ENCODE data around the gene GPAM.
"Not testable (repeated sequence)": the region's sequence is repeated elsewhere in the genome, so short reads cannot be mapped to it uniquely, and the experiment has no call there.

GPAM gene

DNA sequence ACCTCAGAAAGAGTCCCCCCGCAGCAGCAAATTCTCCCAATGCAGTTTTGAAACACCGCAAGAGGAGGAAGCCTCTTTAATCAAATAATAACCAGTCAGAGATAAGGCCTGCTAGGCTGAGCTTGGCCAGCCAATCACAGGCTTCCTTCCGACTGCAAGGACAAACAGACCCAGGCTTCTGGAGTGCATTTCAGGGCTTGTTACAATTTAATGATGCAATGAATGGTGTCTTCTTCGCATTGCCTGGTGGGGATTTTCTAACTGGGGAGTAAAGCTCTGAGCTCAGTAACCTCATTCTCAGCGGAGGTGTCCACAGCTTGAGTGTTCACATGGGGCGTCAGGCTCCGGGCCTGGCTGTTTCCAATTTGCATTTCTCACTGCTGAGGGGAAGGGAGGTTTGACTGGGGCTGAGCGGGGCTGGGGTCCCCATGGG, 31.8 kb upstream of the GPAM start:
- no peak for DNase-seq (ENCODE audit: low spot score)

GRCh38 chr10:112214298-112214926, 30.8 kb upstream of the GPAM start:
- no peak for DNase-seq (ENCODE audit: low spot score)

DNA sequence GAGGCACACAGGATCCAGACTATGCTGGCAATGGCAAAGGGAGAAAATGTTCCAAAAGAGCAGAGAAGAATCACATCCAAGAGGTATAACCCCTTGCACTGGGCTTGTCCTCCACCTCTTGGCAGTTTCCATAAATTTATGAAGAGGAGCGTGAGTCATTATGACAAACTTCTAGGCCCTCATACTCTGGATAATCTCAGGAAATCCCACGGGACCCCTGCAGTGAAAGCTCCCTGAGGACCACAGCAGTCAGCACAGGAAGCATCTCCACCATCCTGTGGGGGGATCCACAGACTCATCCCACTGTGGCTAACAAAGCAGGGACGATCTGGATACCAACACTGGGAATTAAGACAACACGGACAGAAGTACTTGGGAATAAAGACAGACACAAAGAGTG, 30.3 kb upstream of the GPAM start:
- DNase-seq (ENCODE audit: low spot score): no peak

DNA sequence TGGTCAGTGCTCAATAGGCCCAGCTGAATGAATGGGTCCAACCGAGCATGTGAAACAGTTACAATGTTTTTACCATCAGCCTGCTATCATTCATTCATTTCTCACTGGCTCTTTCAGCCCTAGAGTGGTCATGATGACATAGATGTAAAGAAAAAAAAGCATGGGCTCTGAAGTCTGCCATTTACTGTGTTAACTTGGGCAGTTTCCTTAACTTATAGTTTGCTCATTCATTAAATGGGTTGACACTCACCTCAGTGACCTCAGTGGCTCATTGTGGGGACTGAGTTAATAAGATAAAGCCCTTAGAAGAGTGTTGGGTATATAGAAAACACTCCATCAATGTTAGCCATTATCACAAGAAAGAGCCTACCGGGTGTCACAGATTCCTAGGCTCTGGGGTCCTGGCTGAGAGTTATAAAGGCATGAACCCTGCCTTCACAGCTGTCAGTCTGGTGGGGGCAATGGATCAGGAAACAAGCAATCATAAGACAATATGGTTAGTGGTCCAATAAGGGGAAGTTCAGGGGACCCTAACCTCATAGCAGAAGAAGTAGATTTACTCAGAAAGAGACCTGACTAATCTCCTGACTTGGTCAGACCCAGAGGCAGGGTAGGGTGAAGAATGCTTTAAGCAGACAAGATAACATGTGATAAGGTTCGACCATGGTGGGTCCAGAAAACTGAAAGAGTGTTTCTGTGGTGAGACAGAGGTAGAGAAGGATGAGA, 29.7 kb upstream of the GPAM start:
- DNase-seq (ENCODE audit: low spot score): no peak

- no peak for DNase-seq (ENCODE audit: low spot score)
These were observed 27.1 kb upstream of the GPAM start for GRCh38 chr10:112210666-112211065.

- DNase-seq (ENCODE audit: low spot score): no peak
These were observed 26.1 kb upstream of the GPAM start for GRCh38 chr10:112209684-112210131.

DNA sequence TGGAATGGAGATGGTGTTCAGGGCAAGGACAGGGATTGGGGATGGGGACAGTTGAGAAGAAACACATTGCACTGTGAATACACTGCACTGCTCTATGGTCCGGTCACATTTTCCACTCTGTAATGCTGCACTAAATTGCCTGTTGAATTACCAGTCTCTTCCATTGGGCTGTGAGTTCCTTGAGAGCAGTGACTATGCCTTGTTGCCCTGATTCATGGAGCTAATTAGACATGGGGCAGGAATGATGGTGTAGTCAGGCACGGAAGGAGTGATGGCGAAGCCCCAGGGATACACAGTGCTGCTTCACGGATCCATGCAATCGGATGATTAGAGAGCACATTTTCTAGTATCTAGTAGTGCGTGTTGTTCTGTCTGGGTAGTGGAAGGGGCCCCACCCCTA, 25.4 kb upstream of the GPAM start:
- no peak for DNase-seq (ENCODE audit: low spot score)

- no peak for DNase-seq (ENCODE audit: low spot score)
These were observed 24.7 kb upstream of the GPAM start for GRCh38 chr10:112208292-112208691.

GRCh38 chr10:112203328-112204076, 19.9 kb upstream of the GPAM start:
- no peak for DNase-seq (ENCODE audit: low spot score)

DNA sequence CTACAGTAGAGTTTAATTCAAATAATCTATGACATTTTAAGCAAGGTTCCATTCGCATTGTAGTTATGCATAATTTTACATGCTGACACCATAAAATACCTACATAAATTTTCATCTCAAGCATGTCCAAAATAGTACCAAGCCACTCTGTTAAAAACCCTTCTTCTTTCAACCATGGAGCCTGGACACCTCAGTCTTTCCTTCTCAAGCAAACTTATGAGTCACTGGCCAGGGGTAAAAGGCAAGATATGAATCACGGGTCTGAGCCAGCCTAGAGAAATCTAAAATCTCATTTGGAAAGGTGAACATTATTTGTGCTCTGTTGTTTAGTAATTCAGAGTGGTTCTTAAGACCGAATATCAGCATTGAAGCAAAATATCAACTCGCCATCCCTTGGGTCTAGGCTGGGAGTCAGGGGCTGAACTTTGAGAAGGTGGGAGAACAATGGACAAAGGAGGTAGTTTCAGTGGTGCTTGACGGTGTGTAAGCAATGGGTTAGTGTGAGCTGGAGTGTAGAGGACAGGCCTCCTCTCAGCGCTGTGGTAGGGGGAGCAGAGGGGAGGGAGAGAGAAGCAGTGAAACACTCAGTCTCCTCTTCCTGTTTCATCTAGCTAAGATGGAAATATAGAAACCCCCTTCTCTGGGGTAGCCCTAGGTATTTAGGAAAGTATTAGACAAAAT, 19.1 kb upstream of the GPAM start:
- DNase-seq (ENCODE audit: low spot score): peak; percentile 45

DNA sequence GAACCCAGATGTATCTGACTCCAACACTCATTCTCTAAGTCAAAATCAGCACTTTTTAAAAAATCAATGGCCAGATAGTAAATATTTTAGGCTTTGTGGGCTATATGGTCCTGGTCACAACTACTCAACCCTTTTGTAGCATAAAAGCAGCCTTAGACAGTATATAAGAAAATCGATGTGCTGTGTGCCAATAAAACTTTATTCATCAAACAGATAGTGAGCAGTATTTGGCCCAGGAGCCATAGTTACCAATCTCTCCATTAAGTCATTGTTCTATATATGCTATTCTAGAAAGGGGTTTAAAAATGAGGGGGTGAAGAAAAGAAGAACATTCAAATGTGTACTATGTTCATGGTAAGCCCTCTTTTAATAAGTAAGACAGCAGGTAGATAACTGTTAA, 18.5 kb upstream of the GPAM start:
- DNase-seq (ENCODE audit: low spot score): no peak

DNA sequence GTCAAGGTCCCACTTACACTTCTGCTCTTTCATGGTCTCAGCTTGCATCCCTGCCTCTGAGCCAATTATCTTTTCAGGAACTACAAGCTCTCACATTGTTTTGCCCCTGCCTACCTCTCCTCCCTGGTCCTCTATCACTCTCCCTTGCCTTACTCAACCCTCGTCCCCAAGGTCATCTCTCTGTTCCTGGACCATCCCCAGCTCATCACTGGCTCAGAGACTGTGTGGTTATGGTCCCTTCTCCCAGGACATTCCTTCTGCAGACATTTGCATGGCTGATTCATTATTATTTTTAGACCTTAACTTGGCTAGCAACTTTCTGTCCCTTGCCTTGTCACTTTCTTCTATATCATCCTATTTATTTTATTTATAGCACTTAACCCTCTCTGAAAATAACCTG, 17.8 kb upstream of the GPAM start:
- no peak for DNase-seq (ENCODE audit: low spot score)

DNA sequence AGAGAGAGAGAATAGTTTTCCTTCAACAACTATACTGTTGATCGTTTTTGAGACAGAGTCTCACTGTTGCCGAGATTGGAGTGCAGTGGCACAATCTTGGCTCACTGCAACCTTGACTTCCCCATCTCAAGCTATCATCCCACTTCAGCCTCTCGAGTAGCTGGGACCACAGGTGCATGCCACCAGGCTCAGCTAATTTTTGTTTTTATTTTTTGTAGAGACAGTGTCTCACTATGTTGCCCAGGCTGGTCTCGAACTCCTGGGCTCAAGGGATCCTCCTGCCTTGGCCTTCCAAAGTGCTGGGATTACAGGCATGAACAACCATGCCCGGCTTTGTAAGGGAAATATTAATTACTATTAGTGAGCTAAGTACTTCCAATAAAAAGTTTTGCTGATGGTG, 16.7 kb upstream of the GPAM start:
- DNase-seq (ENCODE audit: low spot score): not testable (repeated sequence)

DNA sequence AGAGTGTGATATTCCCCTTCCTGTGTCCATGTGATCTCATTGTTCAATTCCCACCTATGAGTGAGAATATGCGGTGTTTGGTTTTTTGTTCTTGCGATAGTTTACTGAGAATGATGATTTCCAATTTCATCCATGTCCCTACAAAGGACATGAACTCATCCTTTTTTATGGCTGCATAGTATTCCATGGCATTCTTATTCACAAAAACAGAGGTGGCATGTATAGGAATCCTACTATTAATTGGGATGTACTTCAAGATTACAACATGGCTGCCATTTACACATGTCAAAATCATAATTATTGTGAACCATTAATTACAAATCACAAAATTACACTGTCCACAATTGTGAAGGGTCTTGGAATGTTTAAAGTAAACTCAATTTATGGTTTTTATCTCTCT, 14.1 kb upstream of the GPAM start:
- not testable (repeated sequence) for DNase-seq (ENCODE audit: low spot score)

DNA sequence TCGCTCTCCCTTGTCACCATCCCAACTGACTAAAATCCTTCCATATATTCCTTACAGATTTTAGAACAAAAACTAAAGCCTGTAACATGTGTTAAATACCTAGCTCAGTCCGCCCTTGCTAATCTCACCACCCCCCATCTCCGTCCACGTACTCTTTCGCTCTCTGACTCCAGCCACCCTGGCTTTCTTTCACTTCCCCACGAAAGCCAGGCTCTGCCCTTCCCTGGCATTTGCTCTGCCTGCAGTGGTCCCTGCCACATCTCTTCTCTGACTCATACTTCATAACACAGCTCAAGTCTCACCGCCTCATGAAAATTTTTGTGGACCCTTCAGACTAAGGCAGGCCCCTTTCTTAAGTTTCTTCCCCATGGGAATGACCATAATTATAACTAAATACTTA, 11.7 kb upstream of the GPAM start:
- no peak for DNase-seq (ENCODE audit: low spot score)

DNA sequence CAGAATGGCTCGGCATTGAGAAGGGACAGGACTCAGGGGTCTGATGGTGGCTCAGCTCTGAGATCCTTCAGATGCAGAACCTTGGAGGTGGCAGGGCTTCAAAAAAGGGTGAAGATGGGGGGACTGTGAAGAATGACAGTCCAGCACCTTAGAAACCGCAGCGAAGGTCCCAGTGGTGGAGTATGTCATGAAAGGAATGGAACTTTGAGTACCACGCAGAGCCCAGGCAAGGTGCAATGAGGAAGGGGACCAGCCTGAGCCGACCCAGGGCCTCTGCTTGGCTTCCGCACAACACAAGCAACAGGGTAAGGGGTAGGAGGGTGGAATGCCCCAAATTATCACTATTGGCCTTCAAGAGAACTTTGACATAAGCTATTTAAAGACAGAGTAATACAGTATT, 8.2 kb upstream of the GPAM start:
- DNase-seq (ENCODE audit: low spot score): no peak

DNA sequence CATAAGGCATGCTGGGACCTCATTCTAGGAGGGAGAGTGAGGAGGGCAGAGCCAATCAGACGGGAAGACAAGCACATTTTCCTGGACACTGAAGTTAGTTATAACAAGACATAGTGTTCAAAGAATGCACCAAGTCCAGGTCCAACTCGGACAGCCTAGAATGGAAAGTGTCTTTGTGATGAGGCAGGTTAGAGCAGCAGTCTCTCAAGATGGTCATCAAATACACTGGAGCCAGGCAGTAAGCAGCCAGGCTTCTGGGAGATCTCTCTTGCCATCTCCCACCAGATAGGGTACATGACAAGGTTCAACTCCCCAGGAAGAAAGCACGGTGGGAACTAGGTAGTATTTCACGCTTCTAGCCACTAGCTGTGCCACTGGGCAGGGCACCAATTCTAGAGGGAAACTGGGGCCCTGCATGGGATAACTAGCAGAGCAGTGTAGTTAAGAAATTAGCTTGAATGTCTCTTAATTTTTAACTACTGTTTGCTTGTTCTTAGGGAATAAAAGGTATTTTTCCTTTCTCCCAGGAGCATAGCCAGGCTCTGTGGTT, 7.6 kb upstream of the GPAM start:
- no peak for DNase-seq (ENCODE audit: low spot score)

GRCh38 chr10:112189465-112189864, 5.9 kb upstream of the GPAM start:
- DNase-seq (ENCODE audit: low spot score): no peak

- no peak for DNase-seq (ENCODE audit: low spot score)
These were observed 4.0 kb upstream of the GPAM start for GRCh38 chr10:112187527-112187926.

DNA sequence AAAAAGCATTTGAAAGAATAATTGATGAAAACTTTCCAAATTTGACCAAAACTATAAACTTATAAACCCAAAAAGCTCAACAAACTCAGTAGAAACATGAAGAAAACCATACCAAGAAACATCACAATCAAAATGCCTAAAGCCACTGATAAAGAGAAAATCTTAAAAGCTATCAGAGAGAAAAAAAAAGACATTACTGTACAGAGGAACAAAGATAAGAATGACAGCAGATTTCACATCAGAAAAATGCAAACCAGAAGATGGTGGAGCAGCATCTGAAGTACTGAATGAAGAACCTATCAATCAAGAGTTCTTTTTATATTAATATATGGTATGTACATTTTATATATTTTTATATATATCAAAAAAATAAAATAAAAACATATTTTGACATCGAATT, 2.4 kb upstream of the GPAM start:
- no peak for DNase-seq (ENCODE audit: low spot score)

- DNase-seq (ENCODE audit: low spot score): no peak
These were observed 814 bp upstream of the GPAM start for GRCh38 chr10:112184379-112184778.

GRCh38 chr10:112184052-112184371, 447 bp upstream of the GPAM start:
- DNase-seq (ENCODE audit: low spot score): no peak
